GM10847 (cell line): ENCODE results near the gene KRTAP10-12.

ENCODE experiments used
- POLR2A ChIP-seq: IDR thresholded peaks from 2 replicates; pipeline ENCODE4 v1.6.1; 2011; ENCODE audit not compliant: insufficient read length; ENCODE audit errors: extremely low read depth

Gene KRTAP10-12

GRCh38 chr21:44742418-44743153, 45.6 kb downstream of the KRTAP10-12 start:
- TF ChIP-seq POLR2A: no peak
